ENCODE data around the gene PID1.

DNA sequence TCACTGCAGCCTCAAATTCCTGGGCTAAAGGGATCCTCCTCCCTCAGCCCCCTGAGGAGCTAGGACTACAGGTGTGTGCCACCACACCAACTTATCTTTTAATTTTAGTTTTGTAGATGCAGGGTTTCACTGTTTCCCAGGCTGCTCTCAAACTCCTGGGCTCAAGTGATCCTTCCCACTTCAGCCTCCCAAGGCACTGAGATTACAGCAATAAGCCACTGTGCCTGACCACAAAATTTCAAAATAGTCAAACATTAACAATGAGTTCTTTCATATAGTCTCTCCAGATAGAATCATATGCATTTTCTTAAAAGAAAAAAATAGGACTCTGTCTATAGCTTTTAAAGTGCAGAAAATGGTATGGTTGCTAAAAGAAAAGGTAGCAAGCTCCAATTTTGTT lies 24.9 kb upstream of the PID1 start:
- no peak for TF ChIP-seq POLR2AphosphoS5 (IDR thresholded peaks at IDR 0.05)
- TF ChIP-seq POLR2A (IDR thresholded peaks at IDR 0.05), result no peak
